ENCODE data around the gene DDI1.
"Not testable (repeated sequence)": the region's sequence is repeated elsewhere in the genome, so short reads cannot be mapped to it uniquely, and the experiment has no call there.

DDI1 gene

DNA sequence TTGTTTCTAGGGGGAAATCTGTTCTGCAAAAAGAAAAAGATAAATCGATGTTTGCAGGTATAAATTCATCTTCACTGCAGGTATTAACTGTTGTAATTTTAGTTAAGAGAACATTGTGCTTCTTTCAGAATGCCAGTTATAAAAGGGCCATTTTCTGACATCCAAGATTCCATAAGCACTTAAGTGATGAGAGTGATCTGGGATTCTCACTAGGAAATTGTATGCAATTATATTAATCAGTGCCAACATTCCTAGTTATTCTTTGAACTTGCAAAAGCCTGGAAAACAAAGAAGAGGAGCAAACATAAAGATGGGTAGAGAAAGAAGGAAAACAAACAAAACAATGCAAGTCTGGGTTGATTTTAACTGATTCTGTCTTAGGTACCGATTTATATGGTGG lies 5.4 kb downstream of the DDI1 start:
- DNase-seq (ENCODE audit: low read depth in 2 of 2) = no peak

DNA sequence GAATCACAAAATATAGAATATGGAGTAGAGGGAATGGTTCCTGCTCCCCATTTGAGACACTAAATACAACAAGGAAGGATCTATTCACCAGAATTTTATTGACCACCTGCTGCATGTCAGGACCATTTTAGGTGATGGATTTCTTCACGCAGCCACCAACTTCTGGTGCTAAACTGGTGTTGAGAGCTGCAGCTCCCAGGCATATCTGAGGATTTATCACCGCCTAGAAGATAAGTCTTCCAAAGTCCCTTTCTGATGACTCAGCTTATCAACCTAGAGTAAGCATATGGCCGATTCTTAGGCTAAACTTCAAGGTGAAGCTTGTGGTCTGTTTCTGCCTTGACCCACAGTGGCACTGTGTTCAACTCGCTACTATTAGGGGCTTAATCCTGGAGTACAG lies 6.7 kb downstream of the DDI1 start:
- DNase-seq (ENCODE audit: low read depth in 2 of 2) = no peak

DNA sequence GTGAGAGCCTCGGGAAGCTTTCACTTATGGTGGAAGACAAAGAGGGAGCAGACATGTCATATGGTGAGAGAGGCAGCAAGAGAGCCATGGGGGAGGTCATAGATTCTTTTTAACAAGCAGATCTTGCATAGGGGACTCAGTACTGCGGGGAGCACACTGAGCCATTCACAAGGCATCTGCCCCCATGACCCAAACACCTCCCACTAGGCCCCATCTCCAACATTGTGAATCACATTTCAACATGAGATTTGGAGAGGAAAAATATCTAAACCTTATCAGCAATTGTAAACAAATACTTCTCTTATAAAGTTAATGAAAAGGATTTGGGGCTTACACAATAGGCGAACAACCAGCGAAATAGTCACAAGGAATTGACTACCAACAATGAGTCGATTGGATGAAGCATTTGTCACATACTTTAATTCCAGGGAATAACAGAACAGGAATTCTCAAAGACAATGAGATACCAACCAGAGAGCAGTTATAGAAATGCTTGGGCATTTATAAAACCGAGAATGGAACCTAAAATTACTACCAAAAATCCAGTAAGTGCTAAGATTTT lies 7.3 kb downstream of the DDI1 start:
- DNase-seq (ENCODE audit: low read depth in 2 of 2) = no peak

DNA sequence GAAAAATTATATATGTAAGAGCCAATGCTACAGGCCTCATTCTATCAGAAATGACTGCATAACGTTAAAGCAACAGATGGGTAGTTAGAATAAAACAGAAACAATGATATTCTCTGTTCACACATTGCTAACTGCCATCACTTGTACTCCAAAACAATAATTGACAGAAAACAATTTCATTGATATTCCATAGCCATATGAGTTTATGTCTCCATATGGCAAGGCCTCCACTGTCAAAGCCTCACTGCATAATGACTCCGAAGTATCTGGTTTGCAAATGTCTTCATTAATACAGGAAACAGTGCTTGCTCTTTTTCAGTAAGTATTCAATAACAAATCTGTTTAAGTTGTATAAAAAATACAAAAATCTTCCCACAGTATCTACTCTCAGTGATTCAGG lies 9.9 kb downstream of the DDI1 start:
- no peak for DNase-seq (ENCODE audit: low read depth in 2 of 2)

DNA sequence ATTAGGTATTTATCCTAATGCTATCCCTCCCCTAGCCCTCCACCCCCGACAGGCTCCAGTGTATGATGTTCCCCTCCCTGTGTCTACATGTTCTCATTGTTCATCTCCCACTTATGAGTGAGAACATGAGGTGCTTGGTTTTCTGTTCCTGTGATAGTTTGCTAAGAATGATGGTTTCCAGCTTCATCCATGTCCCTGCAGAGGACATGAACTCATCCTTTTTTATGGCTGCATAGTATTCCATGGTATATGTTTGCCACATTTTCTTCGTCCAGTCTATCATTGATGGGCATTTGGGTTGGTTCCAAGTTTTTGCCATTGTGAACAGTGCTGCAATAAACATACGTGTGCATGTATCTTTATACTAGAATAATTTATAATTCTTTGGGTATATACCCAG lies 10.4 kb downstream of the DDI1 start:
- DNase-seq (ENCODE audit: low read depth in 2 of 2) = not testable (repeated sequence)

DNA sequence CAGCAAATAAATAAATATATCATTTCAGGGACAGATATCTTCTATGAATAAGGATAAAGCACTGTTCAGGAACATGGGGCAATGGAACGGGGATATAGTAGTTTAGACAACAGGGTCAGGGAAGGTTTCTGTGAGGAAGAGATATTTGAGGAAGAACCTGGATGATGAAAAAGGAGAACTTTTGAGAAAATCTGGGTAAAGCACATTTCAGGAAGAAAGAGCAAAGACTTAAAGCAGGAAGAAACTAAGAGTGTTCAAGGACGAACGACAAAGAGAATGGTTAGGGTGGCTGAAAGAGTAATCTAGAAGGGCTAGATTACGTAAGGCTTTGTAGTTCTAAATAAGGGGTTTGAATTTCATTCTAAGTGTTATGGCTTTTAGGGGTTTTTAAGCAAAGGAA lies 12.7 kb downstream of the DDI1 start:
- no peak for DNase-seq (ENCODE audit: low read depth in 2 of 2)

DNA sequence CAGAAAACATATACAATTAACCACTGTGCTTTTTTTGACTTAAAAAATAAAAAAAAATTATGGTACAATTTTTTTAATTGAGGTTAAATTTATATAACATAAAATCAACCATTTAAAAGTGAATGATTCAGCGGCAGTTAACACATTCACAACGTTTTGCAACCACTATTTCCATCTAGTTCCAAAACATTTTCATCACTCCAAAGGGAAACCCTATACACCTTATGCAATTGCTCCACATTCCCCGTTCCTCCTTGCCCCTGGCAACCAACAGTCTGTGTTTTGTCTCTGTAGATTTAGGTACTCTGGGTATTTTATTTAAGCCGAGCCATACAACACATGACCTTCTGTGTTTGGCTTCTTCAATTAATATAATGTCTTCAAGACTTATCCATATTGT lies 15.3 kb downstream of the DDI1 start:
- DNase-seq (ENCODE audit: low read depth in 2 of 2) = no peak

- DNase-seq (ENCODE audit: low read depth in 2 of 2) = no peak
Measured at GRCh38 chr11:104053743-104054478, 17.5 kb downstream of the DDI1 start.

- no peak for DNase-seq (ENCODE audit: low read depth in 2 of 2)
Measured at GRCh38 chr11:104054911-104055529, 18.6 kb downstream of the DDI1 start.

DNA sequence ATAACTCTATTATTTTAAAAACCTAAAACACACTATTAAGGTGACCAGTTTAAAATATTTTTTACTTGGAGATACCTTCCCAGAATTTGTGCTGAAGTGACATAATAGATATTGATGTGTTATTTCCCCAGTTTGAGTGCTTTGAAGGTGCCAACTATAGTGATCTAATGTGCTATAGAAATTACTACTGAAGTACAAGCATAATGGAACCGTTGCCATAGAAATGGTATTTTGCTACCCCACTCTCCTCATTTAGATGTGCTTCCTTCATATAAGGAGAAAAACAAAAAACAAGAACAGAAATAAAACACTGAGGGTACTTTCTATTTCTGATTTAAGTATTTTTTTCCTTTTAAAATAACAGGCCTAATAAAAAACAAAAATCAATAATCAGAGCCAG lies 19.2 kb downstream of the DDI1 start:
- no peak for DNase-seq (ENCODE audit: low read depth in 2 of 2)

GRCh38 chr11:104057908-104058307 lies 21.5 kb downstream of the DDI1 start:
- no peak for DNase-seq (ENCODE audit: low read depth in 2 of 2)

- DNase-seq (ENCODE audit: low read depth in 2 of 2) = no peak
Measured at GRCh38 chr11:104058680-104059079, 22.2 kb downstream of the DDI1 start.

- DNase-seq (ENCODE audit: low read depth in 2 of 2) = no peak
Measured at GRCh38 chr11:104060004-104060794, 23.8 kb downstream of the DDI1 start.

DNA sequence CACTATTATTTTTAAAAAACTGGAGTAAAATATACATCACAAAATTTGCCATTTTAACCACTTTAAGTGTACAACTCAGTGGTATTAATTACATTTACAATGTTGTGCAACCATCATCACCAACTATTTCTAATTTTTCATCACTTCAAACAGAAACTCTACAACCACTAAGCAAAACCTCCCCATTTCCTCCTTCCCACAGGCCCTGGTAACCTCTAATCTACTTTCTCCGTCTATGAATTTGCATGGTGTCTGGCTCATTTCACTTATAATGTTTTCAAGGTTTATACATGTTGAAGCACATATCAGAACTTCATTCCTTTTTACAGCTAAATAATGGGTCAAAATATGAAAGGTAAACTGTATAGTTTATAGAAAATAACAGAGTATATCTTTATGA lies 24.4 kb downstream of the DDI1 start:
- DNase-seq (ENCODE audit: low read depth in 2 of 2) = no peak

- no peak for DNase-seq (ENCODE audit: low read depth in 2 of 2)
Measured at GRCh38 chr11:104061853-104062521, 25.5 kb downstream of the DDI1 start.

GRCh38 chr11:104064034-104064630 lies 27.7 kb downstream of the DDI1 start:
- DNase-seq (ENCODE audit: low read depth in 2 of 2) = no peak

- no peak for DNase-seq (ENCODE audit: low read depth in 2 of 2)
Measured at GRCh38 chr11:104067534-104067933, 31.1 kb downstream of the DDI1 start.

DNA sequence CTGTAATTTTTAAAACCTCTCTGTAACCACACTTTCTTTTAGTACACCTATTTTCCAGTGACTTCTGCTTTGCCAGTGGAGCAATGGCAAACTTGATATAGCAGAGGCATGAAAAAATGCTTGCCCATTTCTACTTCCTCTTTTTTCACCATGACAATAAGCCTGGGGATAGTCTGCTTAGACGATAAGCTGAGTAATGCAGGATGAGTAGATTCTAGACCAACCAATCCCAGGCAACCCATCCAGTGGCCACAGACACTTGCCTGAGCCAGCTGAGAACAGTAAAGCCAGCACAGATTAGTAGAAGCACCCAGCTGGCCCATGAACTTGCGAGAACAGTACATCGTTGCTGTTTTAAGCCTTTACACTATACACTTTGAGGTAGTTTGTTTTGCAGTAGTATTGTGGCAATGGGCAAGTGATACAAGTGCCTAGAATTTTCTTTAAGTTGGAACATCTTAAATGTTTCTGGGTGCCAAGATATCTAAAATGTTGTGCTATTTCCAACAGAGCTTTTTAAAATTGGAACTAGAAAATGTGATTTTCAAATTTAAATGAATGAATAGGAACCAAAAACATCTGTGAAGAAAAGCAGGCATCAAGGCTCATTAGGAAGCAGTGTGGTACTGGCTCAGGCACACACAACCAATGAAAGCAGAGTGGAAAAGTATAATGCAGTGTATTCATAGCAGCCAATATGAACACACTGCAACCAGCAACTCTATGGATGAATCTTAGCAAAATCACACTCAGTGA lies 37.7 kb downstream of the DDI1 start:
- no peak for DNase-seq (ENCODE audit: low read depth in 2 of 2)

GRCh38 chr11:104075091-104075490 lies 38.7 kb downstream of the DDI1 start:
- no peak for DNase-seq (ENCODE audit: low read depth in 2 of 2)

DNA sequence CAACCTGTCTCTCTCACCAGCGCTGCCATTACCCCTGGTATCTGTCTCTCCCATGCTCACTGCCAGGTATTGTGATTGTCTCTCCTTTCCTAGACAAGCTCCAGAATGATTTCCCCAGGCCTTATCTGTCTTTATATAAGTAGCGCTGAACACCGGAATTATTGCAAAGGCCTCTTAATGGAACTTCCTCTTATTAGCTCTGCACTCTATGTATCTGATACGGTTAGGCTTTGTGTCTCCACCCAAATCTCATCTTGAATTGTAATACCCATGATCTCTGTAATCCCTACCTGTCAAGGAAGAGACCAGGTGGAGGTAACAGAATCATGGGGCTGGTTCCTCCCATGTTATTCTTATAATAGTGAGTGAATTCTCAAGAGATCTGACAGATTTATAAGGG lies 39.3 kb downstream of the DDI1 start:
- no peak for DNase-seq (ENCODE audit: low read depth in 2 of 2)

- DNase-seq (ENCODE audit: low read depth in 2 of 2) = no peak
Measured at GRCh38 chr11:104076455-104076854, 40.0 kb downstream of the DDI1 start.
